ACHN (cell line): Measurements from ENCODE around the gene IFNA8.
"Not testable (repeated sequence)": the region's sequence is repeated elsewhere in the genome, so short reads cannot be mapped to it uniquely, and the experiment has no call there.

Source experiments
- DNase-seq: peaks from one replicate; pipeline ENCODE4 v3.0.0-alpha.2; 2015
- in situ Hi-C: cut with HindIII; loops from 2 replicates; pipeline ENCODE4 v1.10.0; 2017; ENCODE audit warnings: low sequenced_read_pairs, low pct_ligation_motif_present, low pct_unique_long_range_greater_than_20kb

IFNA8 gene

DNA sequence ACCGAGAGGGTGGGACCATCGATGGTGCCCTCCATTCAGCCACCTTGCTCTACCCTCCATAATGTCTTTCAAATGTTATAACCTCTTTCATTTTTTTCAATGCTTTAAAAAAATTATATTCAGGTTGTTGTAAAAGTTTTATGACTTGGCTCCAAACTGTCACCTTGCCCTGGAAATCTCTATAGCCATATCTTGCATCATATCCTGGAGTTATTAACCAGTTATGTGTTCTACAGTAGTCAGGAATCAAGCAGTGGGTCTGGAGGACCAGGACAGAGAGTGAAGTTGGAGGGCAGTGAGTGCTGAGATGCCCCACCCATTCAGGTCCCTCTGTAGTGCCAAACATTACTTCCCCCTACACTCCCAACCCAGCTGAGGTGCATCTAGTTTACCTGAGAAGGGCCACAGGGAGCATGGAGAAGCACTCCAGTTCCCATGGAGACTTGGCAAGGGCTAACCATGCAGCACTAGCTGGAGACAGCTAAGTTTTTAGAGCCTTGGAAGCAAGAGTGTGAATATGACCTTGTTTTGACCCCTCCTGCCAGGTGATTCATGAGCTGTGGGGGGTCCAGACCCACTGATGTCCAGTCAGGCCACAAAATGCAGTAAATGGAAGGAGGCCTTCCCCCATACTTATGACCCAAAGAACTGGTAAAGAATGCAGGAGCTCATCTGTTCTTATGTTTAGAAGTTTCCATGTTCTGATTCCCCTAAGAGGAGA, 5.5 kb downstream of the IFNA8 start:
- DNase-seq = no peak
- in situ Hi-C loops = no loop called here

DNA sequence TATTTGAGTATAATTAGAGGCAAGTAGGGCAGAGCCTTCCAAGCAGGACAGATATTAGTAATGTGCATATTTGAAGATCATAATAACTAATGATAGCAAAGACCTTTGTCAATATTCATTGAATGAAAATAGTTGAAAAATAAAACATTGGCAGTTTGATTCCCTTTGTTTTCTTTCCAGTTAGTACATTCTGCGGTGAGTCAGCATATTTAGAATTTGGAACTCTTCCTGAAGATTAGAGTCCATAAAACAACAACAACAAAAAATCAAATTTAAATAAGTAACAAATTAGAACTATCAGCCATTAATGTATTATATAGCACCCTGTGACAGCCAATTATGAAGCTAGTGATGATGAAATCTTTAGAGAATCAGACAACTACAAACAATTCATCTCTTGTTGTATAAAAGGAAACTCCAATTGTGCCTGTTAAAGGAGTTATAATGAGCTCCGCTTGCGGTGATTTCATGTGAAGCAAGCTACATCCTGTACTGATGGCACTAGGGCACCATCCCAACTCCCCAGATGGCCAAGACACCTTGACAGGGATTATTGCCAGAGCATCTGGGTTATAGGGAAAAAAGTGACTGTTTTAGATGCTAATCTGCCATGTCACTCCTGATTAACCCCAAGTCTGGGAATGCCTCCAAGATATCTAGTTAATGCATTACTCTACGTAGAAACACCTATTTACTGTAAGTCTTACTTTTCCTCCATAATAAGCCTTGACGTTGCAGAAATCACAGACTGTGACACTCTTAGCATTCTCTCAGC, 6.8 kb downstream of the IFNA8 start:
- no peak for DNase-seq
- in situ Hi-C loops = no loop called here

DNA sequence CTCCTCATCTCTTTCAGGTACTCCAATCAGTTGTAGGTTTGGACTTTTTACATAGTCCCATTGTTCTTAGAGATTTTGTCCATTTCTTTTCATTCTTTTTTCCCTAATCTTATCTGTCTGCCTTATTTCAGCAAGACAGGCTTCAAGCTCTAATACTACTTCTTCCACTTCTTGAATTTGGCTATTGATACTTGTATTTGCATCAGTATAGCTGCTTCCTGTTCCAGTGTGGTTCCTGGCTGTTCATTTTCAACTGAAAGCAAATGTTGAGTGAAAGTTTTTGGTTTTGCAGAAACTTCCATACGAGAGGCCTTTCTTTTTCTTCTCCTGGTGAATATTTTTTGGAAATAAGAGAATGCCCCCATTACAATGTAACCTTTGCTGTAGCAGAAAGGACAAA, 19.3 kb downstream of the IFNA8 start:
- no peak for DNase-seq
- in situ Hi-C loops = no loop called here

DNA sequence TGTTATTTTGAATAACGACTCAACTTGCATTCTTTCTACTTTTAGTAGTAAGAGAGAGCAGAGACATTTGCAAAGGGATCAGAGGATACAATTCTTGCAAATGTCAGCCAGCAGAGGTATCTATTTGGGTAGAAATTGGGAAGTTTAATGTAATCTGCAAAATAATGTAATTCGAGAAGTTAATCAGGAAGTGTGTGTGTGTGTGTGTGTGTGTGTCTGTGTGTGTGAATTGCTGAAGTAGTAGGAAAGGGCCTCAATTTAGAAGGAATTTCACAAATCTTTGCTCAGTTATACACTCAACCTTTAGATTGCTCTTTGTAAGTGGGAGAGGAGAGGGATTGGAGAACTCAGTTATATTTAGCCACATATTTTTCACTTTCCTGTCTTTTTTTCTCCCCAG, 20.3 kb downstream of the IFNA8 start:
- no peak for DNase-seq
- in situ Hi-C loops = no loop called here

DNA sequence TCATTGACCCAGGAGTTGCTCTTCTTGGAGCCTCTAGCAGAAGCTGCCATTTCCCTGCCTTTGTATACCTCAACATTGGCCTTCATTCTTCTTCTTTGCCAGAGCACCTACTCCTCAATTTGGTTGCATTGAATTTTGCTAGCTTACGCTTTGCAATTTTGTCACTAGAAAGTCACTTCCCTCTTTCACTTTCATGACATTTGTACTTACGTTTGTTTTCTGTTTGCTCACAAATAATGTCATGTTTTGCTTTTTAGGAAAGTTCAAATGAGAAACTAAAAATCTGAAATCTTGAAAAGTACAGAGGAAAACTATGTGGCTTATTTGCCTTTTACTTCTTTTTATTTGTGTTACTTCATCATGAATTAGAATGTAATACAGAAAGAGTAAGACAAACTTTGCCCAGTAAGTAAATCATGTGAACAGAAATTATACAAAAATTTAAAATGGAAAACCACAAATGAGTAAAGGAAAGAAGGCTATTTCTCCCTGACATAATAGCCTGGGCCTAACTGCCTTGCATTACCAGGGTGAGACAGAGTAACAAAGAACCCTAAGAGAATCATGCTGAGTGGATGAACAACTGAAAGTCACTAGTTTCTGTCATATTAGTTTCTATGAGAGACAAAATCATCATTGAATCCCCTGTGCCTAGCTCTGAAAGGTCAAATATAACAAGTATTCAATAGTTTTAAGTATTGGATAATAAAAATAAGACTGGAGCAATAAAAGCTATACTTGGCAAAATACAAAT, 23.9 kb downstream of the IFNA8 start:
- in situ Hi-C loops = no loop called here
- no peak for DNase-seq

DNA sequence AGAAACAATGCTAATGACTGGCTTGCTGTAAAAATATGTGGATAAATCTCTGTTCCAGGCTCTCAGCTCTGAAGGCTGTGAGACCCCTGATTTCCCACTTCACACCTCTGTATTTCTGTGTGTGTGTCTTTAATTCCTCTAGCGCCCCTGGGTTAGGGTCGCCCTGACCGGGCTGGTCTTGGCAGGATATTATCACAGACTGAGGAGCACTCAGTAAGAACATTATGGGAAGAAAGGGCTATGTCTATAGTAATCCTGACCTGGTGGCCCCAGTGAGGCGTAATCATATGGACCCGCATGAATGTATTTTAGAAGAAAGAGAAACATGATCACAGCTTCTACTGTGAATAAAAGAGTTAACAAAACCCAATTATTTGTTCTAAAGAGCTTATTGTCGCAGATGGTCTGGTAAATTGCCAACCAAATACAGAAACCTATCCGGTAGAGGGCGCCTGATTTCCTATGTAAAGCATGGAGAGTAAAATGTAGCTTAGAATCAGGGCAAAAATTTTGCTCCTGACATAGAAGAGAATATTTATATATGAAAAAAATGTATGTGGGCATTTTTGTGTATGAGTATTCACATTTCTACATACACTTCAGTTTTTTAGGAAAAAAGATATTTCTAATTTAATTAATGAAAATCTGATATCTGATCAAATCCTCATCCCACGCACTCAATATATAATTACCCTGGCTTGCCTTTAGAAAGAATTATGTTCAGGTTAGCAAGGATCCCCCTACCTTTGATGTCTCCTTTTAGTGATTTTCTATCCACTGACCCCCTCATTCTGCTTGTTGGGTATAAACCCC, 25.5 kb downstream of the IFNA8 start:
- in situ Hi-C loops = no loop called here
- no peak for DNase-seq

DNA sequence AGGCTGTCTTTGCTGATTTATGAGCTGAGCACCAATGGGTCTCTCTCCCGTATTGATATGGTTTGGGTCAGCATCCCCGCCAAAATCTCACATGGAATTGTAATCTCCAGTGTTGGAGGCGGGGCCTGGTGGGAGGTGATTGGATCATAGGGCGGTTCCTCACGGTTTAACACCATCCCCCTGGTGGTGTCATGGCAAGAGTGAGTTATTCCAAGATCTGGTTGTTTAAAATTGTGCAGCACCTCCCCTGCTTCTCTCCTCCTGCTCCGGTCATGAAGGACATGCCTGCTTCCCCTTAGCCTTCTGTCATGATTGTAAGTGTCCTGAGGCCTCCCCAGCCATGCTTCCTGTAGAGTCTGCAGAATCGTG, 26.1 kb downstream of the IFNA8 start:
- DNase-seq, in situ Hi-C loops: not testable (repeated sequence)

DNA sequence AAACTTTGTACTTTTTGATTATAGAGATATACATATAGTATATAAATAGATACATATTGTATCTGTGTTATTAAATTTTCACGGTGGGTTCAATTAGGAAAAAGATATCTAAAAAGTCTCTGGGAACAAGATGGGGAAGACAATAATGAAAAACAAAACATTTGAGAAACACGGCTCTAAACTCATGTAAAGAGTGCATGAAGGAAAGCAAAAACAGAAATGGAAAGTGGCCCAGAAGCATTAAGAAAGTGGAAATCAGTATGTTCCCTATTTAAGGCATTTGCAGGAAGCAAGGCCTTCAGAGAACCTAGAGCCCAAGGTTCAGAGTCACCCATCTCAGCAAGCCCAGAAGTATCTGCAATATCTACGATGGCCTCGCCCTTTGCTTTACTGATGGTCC, 31.2 kb downstream of the IFNA8 start, which contains the start of gene IFNA1:
Gene IFNA1 (plus strand): TSS at position 301 of the 400 bp plus-strand sequence. CDS start 69 bp downstream, at position 370.
- DNase-seq = no peak
- in situ Hi-C loops = no loop called here

DNA sequence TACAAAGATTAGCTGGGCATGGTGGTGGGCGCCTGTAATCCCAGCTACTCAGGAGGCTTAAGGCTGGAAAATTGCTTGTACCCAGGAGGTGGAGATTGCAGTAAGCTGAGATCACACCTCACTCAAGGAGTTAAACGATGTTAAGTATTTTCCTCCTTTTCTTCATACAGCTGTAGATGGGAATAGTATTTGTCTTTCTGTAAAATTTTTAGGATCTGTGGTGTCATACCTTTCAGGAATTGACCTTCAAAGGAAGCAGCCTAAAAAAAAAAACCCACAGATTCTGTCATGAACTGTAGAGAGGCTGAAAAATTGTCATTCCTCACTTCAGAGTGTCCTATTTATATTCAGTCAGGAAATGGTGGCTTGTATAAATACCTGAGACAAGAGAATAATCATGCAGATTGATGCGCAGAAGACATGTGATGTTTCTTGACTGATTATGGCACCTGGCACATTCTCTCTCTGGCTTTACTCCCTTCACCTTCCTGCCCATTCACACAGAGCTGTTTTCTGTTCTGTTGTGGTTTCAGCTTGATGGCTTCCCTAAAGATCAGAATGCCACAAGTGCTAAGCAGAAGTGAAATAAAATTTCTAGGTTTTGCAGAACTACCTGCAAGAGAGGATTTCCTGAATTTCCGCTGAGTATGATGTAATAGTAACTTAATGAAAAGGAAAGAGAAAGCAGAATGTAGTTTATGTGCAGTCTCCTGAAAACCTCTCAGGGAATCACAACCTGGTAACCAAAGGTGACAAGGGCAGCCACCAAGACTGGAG, 35.1 kb downstream of the IFNA8 start:
- no peak for DNase-seq
- in situ Hi-C loops = no loop called here

DNA sequence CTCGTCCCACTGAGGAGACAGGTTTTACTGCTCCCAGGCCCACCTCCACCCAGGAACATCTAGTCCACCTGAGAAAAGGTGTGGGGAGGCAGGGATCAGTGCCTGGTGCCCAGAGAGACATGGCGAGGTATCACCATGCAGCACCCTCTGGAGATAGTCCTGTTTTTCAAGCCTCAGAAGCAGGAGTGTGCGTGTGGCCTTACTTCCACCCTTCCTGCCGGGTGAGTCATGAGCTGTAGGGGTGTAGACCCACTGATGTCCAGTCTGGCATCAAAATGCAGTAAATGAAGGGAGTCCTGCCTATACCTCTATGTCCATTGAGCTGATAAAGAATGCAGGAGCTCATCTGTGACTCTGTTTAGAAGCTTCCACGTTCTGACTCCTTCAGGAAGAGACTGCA, 40.4 kb downstream of the IFNA8 start:
- in situ Hi-C loops, DNase-seq: not testable (repeated sequence)

DNA sequence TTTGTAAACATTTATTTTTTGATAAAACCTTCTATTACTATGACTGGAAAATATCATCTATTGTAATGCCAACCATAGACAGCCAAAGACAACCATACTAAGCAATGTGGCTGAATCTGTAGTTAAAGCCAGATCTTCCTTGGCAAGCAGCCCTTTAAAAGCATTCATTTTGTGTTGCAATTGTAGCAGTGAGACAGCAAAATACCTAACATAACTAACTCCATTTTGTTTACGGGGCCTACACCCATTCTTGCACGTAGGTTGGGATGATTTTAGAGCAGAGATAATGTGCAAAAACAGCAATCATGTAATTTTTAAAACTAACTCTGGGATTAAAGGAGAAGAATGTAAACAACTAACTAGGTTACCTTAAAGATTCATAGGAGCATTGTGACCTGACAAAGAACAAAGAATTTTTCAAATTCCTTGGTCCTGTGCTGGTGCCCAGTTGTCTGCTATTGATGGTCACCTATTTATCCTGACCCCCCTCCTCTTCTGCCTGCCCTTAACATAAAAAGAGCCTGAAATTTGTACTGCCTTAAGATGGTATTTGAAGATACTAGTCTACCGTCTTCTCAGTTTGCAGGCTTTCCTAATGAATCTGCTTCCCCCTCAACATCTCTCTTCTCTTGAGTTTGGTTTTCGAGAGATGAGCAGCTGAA, 41.9 kb downstream of the IFNA8 start:
- in situ Hi-C loops = no loop called here
- DNase-seq = no peak

DNA sequence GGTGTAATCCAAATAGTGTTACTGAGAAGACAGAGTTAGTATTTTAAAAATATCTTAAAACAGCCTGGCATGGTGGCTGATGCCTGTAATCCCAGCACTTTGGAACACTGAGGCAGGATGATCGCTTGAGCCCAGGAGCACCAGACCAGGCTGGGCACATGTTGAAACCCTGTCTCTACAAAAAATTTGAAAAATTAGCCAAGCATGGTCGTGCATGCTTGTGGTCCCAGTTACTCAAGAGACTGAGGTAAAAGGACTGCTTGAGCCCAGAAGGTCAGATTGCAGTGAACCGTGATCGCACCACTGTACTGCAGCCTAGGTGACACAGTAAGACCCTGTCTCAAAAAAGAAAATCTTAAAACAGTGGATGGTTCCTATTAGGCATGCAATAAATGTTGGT, 43.8 kb downstream of the IFNA8 start:
- in situ Hi-C loops = no loop called here
- no peak for DNase-seq

DNA sequence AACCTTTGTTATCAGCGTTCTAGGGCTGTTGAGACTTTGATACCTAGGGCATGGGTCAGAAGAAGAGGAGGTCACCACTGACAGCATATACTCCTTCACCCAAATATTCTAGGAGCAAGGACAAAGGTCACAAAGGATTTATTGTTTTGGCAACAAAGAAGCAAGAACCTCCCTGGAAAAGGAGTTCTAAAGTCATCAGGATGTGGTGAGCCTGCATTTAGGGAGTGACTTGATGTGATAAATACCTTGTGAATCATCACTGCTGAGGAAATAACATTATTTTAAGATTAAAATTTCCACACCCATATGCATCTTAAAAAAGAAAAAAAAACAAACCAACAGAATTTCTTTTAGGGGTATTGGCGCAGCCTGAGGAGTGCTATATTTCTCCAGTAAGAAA, 45.2 kb downstream of the IFNA8 start:
- no peak for DNase-seq
- in situ Hi-C loops = no loop called here

DNA sequence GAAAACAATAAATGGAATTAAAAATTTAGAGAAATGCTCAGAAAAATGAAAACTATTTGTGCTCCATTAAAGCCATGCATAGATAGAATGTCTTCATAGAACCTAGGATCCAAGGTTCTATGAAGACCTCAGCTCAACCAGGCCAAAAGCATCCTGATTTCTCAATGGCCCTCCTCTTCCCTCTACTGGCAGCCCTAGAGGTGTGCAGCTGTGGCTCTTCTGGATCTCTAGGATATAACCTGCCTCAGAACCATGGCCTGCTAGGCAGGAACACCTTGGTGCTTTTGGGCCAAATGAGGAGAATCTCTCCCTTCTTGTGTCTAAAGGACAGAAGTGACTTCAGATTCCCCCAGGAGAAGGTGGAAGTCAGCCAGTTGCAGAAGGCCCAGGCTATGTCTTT, 46.4 kb downstream of the IFNA8 start:
- DNase-seq = no peak
- in situ Hi-C loops = no loop called here
